H4 (cell line): Measurements from ENCODE around the gene KCNE5. TPM values are rescaled to one million over a fixed set of nuclear protein-coding genes. Genes with fewer than 3 reads are reported as not detected.
"Not testable (repeated sequence)": the region's sequence is repeated elsewhere in the genome, so short reads cannot be mapped to it uniquely, and the experiment has no call there.

Experiments
- DNase-seq: peaks from one replicate; pipeline ENCODE4 v3.0.0-alpha.2; 2015; ENCODE audit warnings: low spot score
- total RNA-seq: library from RNA; depleted of rRNA; stranded (reverse); fragments of >200 nt; shearing (Covaris generic); gene quantifications from 2 replicates; pipeline ENCODE4 v1.2.3, GENCODE V29; 2014; rRNA removed

KCNE5 gene
- total RNA-seq, 1 experiment from 2014 or later = 0.14 TPM

DNA sequence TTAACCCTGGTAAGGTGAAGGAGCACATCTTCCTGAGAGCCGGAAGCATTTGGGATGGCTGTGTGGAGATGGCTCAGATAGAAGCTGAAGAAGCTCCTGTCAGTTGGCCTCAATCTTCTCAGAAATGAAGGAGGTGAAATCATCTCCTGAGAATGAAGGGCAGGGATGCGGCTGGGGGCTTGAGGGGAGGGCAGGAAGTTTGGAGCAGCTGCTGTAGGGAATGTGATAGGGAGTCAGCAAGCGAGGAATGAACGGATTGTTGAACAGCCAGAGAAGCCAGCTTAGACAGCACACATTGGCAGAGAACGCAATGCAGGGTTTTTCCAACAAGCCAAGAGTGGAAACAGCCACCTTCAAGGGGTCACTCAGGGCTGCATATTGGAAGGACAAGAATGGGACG, 10.0 kb downstream of the KCNE5 start:
- no peak for DNase-seq

DNA sequence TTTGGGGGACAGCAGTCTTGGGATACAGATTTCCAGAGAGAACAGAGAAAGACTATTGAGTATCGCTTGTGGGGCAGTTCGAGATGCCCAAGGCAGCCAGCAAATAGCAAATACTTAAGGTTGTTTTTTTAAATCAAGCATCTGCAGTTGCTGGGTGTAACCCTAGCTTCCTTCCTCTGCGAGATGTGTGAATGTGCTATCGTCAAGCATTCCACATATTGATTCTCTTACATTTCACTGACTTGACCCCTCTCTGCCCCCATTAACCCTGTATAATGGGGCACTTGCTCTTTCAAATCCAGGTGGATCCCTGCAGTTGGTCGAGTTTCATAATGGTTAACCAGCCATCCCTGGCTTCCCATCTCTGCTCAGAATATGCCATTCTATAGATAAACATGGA, 23.5 kb downstream of the KCNE5 start:
- no peak for DNase-seq

DNA sequence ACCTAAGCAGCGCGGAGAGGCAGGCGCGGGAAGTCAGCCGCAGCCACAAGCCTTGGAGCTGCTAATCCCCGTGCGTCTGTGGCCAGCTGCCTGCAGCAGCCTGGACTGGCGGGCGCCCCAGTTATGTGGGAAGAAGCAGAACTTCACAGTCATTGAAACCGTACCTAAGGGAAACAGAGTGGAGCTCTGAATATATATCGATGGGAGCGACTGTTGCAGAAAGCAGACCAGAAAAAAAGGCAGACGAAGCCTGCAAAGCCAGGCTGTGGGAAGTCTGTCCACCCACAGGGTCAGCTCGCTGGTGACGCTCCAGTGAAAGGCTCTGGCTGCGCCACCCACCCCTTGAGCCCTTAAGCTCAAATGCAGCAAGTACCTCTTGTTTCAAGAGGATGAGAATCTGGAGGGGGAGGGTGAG, 24.7 kb downstream of the KCNE5 start:
- no peak for DNase-seq

DNA sequence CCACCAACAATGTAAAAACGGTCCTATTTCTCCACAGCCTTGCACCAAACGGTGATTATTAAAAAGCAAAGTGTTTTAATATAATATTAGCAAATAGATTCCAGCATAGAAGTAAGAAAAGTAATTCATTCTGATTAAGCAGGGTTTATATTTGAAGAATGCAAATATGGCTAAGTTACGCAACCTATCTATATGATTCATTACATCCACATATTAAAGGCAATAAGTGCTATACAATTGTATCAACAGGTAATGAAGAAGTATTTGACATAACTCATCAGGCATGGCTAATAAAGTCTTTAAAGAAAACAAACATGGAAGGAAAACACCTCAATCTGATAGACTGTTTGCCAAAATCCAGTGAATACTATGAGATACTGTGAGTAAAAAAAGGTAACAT, 29.0 kb downstream of the KCNE5 start:
- DNase-seq = no peak

DNA sequence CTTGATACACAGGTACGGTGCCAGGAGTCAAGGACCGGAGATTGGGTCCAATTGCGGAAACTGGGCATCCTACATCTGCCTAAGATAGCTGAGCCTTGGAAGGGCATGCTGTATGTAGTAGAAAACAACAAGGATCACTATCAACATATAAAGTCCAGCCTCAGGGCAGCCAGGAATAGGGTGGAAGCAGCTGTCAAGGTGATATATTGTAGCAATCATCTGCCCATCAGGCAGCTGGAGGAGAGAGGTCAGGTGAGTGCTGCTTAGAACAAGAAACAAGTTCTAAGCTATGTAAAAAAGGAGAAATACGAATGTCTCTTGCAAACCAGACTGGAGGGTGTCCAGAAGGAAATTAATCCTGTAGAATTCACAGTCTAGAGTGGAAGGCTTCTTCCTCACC, 34.8 kb downstream of the KCNE5 start:
- no peak for DNase-seq

DNA sequence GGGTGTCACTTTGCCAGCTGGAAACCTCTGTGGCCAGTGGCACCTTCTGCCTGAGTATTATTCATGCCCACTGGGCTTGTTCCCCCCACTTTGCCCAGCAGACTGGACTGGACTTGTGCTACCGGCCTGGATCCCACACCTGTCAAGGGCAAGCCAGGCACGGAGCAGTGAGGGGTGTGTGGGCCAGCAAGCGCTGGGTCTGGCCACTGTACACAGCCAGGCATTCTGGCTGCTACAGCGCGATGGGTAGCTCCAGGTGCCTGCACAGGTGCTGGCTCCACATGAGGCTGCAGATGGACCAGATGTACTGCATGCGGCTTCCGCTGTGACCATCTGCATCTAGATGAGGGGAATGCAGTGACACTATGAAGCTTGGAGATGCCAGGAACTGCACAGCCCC, 39.5 kb downstream of the KCNE5 start:
- DNase-seq = no peak

DNA sequence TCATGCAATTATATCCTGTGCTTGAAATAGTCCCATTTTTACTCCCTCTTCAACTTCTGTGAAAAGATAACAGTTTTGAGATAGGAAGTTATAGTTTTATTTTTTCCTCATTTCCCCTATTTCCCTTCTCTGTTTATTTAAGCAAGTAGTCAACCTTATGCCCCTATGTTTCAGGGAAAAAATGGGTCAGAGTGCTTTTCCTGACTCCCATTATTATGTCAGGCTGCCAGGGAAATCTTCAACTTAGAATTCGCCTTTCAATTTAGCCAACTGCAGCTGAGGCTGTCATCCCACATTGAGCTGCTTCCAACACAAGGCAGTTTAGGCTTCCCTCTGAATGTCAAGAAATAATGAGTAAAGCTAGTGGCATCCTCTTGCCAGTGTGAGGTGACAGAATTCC, 46.1 kb downstream of the KCNE5 start:
- no peak for DNase-seq

DNA sequence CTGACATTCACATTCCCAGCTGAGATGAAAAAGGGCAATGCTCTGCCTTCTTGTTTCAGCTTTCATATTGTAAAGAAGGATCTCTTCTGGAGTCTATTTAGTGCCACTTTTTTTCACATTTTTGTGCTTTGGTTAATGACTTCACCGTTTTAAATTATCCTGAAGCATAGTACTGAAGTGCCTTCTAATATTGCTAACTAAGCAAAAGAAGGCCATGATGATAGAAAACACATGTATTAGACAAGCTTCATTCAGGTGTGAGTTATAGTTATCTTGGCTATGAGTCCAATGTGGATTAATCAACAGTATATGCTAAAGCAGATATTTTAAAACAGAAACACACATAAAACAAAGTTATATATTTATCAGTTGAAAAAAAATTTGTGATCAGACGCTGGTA, 47.9 kb downstream of the KCNE5 start:
- no peak for DNase-seq

DNA sequence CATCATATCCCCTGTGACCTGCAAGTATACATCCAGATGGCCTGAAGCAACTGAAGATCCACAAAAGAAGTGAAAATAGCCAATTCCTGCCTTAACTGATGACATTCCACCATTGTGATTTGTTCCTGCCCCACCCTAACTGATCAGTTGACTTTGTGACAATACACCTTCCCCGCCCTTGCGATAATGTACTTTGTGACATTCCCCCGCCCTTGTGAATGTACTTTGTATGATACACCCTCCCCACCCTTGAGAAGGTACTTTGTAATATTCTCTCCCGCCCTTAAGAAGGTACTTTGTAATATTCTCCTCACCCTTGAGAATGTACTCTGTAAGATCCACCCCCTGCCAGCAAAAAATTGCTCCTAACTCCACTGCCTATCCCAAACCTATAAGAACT, 48.9 kb downstream of the KCNE5 start:
- DNase-seq = not testable (repeated sequence)

Other genes with a start within 250 kb of the KCNE5 start
- gene GUCY2F, start 143.1 kb downstream of the KCNE5 start, total RNA-seq = not detected in 2 replicates
- gene NXT2, start 88.3 kb downstream of the KCNE5 start, total RNA-seq = 22.0 and 26.6 TPM in 2 replicates
- gene ACSL4, start 108.1 kb upstream of the KCNE5 start, total RNA-seq = 46.6 and 59.7 TPM in 2 replicates